Measurements from ENCODE around the gene ATP11A.

Gene ATP11A

DNA sequence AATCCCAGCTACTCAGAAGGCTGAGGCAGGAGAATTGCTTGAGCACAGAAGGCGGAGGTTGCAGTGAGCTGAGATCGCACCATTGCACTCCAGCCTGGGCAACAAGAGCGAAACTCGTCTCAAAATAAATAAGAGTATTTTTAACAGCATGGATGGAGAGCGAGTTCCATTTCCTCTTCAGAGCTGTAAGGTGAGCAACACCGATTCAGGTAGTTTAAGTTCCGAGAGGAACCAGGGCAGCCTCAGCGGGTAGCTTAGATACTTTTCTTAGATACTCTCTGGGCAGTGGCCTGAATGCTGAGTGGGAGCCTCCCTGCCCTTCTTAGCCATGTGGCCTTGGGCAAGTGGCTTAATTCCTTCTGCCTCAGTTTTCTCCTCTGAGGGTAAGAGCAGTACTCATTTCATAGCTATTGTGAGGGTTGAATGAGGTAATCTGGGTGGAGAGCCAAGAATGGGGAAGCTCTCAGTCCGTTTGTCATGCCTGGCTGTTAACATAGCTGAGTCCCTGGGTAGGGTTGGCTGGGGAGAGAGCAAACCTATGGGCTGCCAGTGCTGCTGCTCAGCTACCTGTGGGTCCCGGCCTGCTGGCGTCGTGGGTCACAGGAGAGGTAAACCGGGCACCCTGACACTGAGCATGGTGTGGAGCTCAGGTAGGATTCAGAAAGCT, 4.1 kb downstream of the ATP11A start:
- TF ChIP-seq CTCF (conservative IDR thresholded peaks at IDR 0.05; ENCODE audit: low read depth, low read length), result no peak
- no peak overlapping the region for H3K4me3 ChIP-seq (ENCODE audit: low read length)
- DNase-seq (ENCODE audit: low read depth), result no peak

DNA sequence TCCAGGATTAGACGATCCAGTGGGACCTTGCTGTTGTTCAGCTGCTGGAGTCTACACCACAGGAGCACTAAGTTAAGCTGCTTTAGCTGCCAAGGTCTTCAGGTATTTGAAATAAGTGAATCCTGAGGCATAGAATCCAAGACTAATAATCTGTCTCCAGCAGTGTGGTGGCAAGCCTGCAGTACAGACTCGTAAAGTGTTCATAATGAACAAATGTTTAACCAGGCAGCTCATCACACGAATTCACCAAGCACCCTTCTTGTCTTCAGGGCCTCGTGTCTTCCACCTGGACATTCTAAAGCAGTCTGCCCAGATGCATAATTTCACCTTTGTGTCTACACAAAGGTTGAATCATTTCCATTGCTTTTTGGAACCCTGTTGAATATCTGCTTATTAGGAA, 5.3 kb downstream of the ATP11A start:
- no peak overlapping the region for H3K4me3 ChIP-seq (ENCODE audit: low read length)
- TF ChIP-seq CTCF (conservative IDR thresholded peaks at IDR 0.05; ENCODE audit: low read depth, low read length), result no peak
- no peak for DNase-seq (ENCODE audit: low read depth)

GRCh38 chr13:112696001-112696868, 6.4 kb downstream of the ATP11A start:
- no peak for TF ChIP-seq CTCF (conservative IDR thresholded peaks at IDR 0.05; ENCODE audit: low read depth, low read length)

DNA sequence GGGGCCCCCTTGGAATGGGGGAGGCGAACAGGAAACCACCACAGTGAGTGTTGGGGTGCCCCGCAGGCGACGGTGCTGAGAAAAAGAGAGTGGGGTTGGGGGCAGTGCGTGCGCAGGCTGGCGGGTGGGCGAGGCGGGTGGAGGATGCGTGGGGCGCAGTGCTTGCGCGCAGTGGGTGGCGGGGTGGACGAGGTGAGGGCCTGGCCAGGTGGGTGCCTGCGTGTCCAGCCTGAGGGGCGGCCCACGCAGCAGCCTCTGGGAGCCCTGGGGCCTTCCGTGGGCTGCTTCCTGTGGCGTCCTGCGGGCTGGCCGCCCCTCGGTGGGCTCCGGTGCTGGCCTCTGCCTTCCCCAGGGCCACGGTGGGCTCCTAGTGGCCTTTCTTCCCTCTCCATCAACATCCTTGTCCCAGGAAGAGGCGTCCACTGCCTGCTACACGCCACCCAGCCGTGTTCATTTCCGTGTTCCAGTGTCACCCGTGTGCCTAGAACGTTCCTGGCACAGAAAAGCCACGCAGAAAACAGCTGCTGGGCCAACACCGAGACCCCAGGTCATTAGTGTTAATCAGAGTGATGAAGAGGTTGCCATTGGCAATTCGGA, 7.1 kb downstream of the ATP11A start:
- DNase-seq (ENCODE audit: low read depth), result no peak
- H3K4me3 ChIP-seq (ENCODE audit: low read length), result no peak overlapping the region
- no peak for TF ChIP-seq CTCF (conservative IDR thresholded peaks at IDR 0.05; ENCODE audit: low read depth, low read length)

More at GRCh38 chr13:112696001-112696868, 6.4 kb downstream of the ATP11A start:
- DNase-seq (ENCODE audit: low read depth), result no peak
- no peak overlapping the region for H3K4me3 ChIP-seq (ENCODE audit: low read length)

- H3K4me3 ChIP-seq (ENCODE audit: low read length), result no peak overlapping the region
- DNase-seq (ENCODE audit: low read depth), result no peak
- TF ChIP-seq CTCF (conservative IDR thresholded peaks at IDR 0.05; ENCODE audit: low read depth, low read length), result no peak
Measured at GRCh38 chr13:112697756-112698655, 8.2 kb downstream of the ATP11A start.

GRCh38 chr13:112699322-112699918, 9.6 kb downstream of the ATP11A start:
- H3K4me3 ChIP-seq (ENCODE audit: low read length), result no peak overlapping the region
- TF ChIP-seq CTCF (conservative IDR thresholded peaks at IDR 0.05; ENCODE audit: low read depth, low read length), result no peak
- no peak for DNase-seq (ENCODE audit: low read depth)

Measured in retinal pigment epithelial cell (primary cell).